HG03064 (cell line): ENCODE measurements around the gene LRIF1.
"Not testable (repeated sequence)": the region's sequence is repeated elsewhere in the genome, so short reads cannot be mapped to it uniquely, and the experiment has no call there.

ENCODE experiments used
- ATAC-seq: cut with Tn5 transposase; IDR thresholded peaks from one replicate; pipeline ENCODE4 v1.9.1; 2021; ENCODE audit warnings: low read depth; ENCODE audit not compliant: unreplicated experiment

Gene LRIF1

DNA sequence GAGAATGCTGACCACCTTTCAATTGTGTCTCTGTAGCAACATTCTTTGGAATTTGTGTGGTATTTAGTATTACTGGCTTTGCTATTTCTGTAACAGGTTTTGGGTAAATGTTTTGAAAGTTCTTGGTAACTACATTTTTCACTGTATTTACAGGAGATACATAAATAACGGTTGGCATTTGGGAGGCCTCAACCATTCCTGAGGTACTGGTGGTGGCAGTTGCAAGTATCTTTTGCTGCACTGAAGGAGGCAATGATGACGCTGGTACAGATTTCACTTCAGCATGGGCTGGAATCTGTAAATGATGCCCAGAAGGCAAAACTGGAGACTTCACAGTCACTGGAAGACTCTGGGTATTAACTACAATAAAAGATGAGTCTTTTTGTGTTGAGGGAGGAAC, 11.7 kb downstream of the LRIF1 start:
- ATAC-seq: no peak

DNA sequence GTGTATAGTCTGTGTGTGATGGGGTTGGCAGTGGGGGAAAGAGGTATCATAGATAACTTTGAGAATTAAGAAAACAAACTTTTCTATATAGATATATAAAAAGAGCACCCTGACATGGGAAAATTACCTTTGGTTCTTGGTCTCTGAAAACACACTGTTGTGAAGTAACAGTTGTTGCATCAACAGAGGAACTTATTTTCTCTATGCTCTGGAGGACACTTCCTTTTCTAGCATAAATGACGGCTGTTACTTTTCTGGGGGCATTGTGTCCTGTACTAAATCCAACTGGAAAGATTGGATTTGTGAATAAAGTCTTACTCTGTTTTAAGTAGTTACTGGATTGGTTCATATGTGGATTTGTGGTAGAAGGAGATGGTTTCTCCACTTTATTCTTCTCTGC, 12.6 kb downstream of the LRIF1 start:
- no peak for ATAC-seq

DNA sequence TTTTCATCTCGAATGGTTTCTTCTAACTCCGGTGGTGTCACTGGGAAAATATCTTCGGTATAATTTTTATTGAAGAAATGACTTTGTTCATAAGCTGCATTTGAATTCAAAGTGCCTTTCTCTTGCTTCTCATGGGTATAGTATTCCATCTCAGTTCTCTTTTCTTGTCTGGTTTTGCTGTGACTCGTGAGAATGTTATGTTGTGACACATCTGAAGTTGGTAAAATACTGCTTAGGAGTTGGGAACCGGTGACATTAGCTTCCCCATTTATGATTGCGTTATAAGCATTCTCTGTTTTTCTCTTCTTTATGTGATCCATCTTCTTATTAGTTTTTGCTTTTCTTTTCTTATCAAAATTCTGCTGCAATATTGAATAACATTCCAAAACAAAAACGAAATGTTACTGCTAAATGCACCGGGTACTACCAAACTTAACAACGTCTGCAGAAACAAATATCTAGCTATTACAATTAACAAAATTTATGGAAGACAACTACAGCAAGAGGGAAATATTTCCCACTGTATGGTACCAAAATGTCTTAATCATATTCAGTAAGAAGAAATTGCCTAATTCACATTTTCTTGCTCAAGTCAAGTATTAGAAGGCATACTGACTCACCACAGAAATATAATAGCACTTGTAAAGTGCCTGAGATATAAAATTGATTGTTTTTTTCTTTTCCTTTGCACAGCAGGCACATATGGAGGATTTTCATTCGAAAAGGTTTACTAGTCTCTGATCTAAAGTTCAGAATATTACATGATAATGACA, 15.5 kb downstream of the LRIF1 start:
- no peak for ATAC-seq

DNA sequence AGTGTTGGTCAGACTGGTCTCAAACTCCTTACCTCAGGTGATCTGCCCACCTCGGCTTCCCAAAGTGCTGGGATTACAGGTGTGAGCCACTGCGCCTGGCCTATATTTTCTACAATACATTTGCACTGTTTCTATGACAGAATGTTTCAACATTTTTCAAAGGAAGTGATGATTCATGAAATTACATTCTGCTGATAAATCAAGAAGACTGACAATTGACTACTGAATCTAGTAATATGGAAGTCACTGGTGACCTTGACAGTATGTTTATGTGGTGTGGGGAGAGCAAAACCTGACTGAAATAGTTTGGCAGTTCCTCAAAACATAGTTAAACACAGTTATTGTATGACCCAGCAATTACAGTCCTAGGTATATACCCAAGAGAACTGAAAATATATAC, 18.1 kb downstream of the LRIF1 start:
- ATAC-seq: no peak

GRCh38 chr1:110944806-110945205, 18.9 kb downstream of the LRIF1 start:
- no peak for ATAC-seq

- no peak for ATAC-seq
These were observed 27.2 kb downstream of the LRIF1 start for GRCh38 chr1:110936567-110936966.

DNA sequence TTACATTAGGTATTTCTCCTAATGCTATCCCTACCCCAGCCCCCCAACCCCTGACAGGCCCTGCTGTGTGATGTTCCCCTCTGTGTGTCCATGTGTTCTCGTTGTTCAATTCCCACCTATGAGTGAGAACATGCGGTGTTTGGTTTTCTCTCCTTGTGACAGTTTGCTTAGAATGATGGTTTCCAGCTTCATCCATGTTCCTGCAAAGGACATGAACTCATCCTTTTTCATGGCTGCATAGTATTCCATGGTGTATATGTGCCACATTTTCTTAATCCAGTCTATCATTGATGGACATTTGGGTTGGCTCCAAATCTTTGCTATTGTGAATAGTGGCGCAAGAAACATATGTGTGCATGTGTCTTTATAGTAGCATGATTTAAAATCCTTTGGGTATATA, 32.6 kb downstream of the LRIF1 start:
- ATAC-seq: not testable (repeated sequence)

GRCh38 chr1:110928904-110929303, 34.8 kb downstream of the LRIF1 start:
- ATAC-seq: no peak

DNA sequence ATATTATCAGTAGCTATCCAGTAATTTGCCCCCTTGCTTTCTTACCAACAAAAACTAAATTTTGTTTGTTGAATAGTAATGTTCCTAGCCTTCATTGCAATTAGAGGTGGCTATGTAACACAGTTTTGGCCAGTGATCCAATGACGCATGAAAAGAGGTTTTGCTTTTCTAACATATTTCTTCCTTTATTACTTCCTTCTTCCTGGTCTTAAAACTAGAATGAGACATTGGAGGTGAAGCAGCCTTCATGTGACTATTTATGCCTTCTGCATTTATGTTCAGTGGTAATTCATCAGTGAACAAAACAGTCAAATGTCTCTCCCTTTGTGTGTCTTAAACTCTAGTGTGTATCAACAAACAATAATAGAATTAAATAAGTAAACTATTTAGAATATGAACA, 35.5 kb downstream of the LRIF1 start:
- ATAC-seq: no peak

DNA sequence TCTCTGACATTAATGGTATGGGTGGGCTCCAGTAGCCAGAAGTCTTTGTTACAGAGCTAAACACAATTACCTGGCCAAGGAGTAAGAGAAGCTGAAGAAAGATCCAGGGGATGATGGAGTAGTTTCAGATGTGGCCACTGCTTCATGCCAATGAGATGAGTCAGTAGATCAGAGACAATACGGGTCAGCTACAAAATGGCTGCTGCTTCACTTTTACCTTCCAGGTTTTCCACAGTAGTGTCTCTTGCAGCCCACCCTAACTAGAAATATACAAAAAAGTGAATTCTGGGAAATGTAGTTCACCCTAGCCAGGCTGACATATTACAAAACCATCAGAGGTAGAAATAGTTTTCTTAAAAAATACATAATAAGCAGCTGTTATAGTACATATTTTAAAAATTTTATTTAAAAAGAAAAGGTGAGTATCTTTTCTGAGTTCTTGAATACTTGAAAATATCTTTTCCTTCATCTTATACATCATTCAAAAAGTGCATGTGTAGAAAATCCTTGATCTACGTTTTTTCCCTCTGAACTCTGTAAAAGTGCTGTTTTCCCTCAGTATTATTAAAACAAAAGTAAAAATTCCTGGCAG, 36.1 kb downstream of the LRIF1 start:
- no peak for ATAC-seq

DNA sequence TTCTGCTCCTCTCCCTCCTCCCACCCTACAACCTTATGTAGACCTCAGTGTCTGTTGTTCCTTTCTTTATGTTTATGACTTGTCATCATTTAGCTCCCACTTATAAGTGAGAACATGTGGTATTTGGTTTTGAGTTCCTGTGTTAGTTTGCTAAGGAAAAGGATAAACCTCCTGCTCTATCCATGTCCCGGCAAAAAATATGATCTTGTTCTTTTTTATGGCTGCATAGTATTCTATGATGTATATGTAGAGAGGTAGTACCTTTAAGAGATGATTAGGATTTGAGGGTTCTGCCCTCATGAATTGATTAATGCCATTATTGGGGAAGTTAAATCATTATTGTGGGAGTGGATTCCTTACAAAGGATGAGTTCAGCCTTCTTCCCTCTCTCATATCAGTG, 41.8 kb downstream of the LRIF1 start:
- ATAC-seq: no peak

GRCh38 chr1:110918016-110918415, 45.7 kb downstream of the LRIF1 start:
- no peak for ATAC-seq

- no peak for ATAC-seq
These were observed 46.9 kb downstream of the LRIF1 start for GRCh38 chr1:110916669-110917306.

GRCh38 chr1:110916274-110916668, 47.5 kb downstream of the LRIF1 start:
- no peak for ATAC-seq

- no peak for ATAC-seq
These were observed 47.9 kb downstream of the LRIF1 start for GRCh38 chr1:110915804-110916203.

GRCh38 chr1:110914676-110915075, 49.0 kb downstream of the LRIF1 start:
- ATAC-seq: no peak

DNA sequence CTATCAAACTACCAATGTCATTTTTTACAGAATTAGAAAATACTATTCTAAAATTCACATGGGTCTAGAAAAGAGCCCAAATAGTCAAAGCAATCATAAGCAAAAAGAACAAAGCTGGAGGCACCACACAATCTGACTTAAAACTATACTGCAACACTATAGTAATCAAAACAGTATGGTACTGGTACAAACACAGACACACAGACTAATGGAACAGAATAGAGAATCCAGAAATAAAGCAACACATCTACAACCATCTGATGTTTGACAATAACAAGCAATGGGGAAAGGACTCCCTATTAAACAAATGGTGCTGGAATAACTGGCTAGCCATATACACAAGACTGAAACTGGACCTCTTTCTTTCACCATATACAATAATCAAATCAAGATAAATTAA, 50.9 kb downstream of the LRIF1 start:
- no peak for ATAC-seq

GRCh38 chr1:110903853-110904500, 59.7 kb downstream of the LRIF1 start:
- no peak for ATAC-seq

- ATAC-seq: no peak
These were observed 60.8 kb downstream of the LRIF1 start for GRCh38 chr1:110902820-110903463.

DNA sequence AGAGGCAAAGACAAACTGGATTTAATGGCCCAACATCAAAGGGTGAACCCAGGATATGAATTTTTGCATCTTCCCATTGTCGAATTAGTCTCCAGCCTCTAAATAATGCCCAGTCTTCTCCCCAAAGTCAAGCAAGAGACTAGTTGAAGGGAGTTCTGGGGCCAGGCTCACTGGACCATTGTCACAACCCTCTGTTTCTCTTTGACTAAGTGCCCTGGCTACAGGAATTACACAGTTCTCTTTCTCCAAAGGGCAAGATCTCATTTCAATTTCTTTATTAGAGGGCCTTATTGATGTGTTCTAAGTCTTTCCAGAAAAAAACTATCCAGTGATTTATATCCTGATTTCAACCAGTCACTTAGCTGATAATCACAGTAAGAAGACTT, 64.3 kb downstream of the LRIF1 start:
- no peak for ATAC-seq
